Chondrocyte (in vitro differentiated cells): ENCODE data around the gene PPFIA1. TPM values are rescaled to one million over a fixed set of nuclear protein-coding genes. Genes with fewer than 3 reads are reported as not detected.

Experiments used
- DNase-seq: peaks from one replicate; pipeline ENCODE4 v3.0.0; 2021; ENCODE audit warnings: mixed read lengths, low spot score
- H3K27ac Mint-ChIP-seq: one replicate; pipeline ENCODE4 v1.8.0; 2021; ENCODE audit warnings: mild to moderate bottlenecking, moderate library complexity, mixed read lengths; ENCODE audit not compliant: unreplicated experiment
- H3K27me3 Mint-ChIP-seq: 2 replicates; pipeline ENCODE4 v1.8.0; 2021; ENCODE audit warnings: low read depth, mixed read lengths
- H3K36me3 Mint-ChIP-seq: 2 replicates; pipeline ENCODE4 v1.8.0; 2021; ENCODE audit warnings: low read depth, mixed read lengths
- H3K4me1 Mint-ChIP-seq: 2 replicates; pipeline ENCODE4 v1.8.0; 2021; ENCODE audit warnings: low read depth, mild to moderate bottlenecking, mixed read lengths
- H3K4me3 Mint-ChIP-seq: one replicate; pipeline ENCODE4 v1.8.0; 2021; ENCODE audit warnings: mild to moderate bottlenecking, moderate library complexity, mixed read lengths; ENCODE audit not compliant: unreplicated experiment
- H3K9me3 Mint-ChIP-seq: 2 replicates; pipeline ENCODE4 v1.8.0; 2021; ENCODE audit warnings: low read depth, mixed read lengths
- total RNA-seq: library from RNA; stranded (reverse); gene quantifications from 3 replicates; pipeline ENCODE4 v1.2.1, GENCODE V29; 2021
- TF ChIP-seq, protein P1 (sequence below): fragments of 200-600 bp; sonication (generic); IDR thresholded peaks from 2 replicates; pipeline ENCODE4 v1.5.0; 2021; ENCODE audit warnings: antibody characterized with exemption, mild to moderate bottlenecking, moderate library complexity

The PPFIA1 gene
- total RNA-seq, 1 donor from 2014 or later = 63.5 TPM

DNA sequence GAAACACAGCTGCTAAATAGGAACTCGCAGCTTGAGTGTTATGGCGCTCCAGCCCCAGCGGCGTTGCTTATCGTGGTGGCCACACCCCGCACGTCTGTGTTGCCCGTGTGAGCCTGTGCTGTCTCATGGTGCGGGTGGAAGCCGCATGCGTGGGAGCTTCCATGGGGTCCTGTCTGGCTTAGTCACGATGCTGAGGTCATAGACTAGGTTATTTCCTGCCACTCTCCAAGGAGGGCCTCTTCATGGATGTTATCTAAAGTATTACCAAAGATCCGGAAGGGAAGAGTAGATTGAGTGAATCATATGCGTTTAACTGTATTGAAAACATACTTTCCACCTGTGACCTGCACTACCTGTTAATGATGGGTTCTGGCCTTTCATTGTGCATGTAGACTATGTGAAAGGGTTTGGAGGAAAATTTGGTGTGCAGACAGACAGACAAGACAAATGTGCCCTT, 149.5 kb downstream of the PPFIA1 start:
- H3K4me3 Mint-ChIP-seq = no peak overlapping the region
- H3K27me3 Mint-ChIP-seq = no peaks in the 10 kb centered on the region
- TF ChIP-seq, protein P1, sequence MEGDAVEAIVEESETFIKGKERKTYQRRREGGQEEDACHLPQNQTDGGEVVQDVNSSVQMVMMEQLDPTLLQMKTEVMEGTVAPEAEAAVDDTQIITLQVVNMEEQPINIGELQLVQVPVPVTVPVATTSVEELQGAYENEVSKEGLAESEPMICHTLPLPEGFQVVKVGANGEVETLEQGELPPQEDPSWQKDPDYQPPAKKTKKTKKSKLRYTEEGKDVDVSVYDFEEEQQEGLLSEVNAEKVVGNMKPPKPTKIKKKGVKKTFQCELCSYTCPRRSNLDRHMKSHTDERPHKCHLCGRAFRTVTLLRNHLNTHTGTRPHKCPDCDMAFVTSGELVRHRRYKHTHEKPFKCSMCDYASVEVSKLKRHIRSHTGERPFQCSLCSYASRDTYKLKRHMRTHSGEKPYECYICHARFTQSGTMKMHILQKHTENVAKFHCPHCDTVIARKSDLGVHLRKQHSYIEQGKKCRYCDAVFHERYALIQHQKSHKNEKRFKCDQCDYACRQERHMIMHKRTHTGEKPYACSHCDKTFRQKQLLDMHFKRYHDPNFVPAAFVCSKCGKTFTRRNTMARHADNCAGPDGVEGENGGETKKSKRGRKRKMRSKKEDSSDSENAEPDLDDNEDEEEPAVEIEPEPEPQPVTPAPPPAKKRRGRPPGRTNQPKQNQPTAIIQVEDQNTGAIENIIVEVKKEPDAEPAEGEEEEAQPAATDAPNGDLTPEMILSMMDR = no peak
- peaks cover 26% of the 10 kb centered on the region for H3K4me1 Mint-ChIP-seq
- H3K27ac Mint-ChIP-seq = peak overlapping the region; percentile 54
- H3K36me3 Mint-ChIP-seq = peaks cover 51% of the 10 kb centered on the region
- no peaks in the 10 kb centered on the region for H3K9me3 Mint-ChIP-seq
- no peak for DNase-seq

DNA sequence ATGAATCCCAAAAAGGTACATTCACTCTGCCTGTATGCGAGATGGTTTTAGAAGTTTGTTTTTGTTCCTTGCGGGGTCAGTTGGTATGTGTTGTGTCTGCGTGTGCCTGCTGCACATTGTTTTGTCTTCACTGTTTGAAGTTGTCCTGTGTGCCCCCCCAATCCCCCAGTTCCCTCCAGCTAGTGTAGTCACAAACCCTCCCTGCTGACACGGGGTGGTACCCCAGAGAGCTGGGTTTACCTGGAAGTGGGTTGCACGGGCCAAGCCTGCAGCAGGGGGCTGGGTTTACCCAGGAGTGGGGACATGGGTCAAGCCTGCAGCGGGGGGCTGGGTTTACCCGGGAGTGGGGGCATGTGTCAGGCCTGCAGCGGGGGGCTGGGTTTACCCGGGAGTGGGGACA, 150.0 kb downstream of the PPFIA1 start:
- peaks cover 49% of the 10 kb centered on the region for H3K36me3 Mint-ChIP-seq
- TF ChIP-seq, protein P1 = no peak

DNA sequence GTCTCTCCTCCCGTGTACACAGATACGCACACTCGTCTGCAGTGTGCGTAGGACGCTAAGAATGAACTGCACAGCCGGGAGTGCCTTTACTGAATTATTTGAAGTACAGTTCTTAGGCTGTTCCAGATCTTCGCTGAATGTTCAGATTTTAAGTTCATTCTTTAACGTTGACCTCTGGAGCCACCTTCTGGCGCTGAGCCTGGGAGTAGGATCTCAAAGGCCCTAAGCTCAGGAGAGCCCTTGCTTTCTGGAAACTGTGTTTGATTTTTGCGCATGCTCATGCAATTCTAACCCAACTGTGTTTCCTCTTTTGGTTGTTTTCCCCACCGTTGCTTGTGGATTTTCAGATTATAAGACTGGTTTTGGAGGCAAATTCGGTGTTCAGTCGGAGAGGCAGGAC, 150.6 kb downstream of the PPFIA1 start:
- no peaks in the 10 kb centered on the region for H3K27me3 Mint-ChIP-seq
- DNase-seq = no peak
- no peak overlapping the region for H3K27ac Mint-ChIP-seq
- H3K36me3 Mint-ChIP-seq = peaks cover 50% of the 10 kb centered on the region
- H3K4me3 Mint-ChIP-seq = no peak overlapping the region
- TF ChIP-seq, protein P1 = no peak
- H3K4me1 Mint-ChIP-seq = peaks cover 16% of the 10 kb centered on the region
- H3K9me3 Mint-ChIP-seq = no peaks in the 10 kb centered on the region

More for the DNA sequence above, 150.0 kb downstream of the PPFIA1 start:
- H3K27ac Mint-ChIP-seq = peak overlapping the region; percentile 54
- no peaks in the 10 kb centered on the region for H3K27me3 Mint-ChIP-seq
- H3K9me3 Mint-ChIP-seq = no peaks in the 10 kb centered on the region
- H3K4me1 Mint-ChIP-seq = peaks cover 21% of the 10 kb centered on the region
- DNase-seq = peak; percentile 88
- H3K4me3 Mint-ChIP-seq = no peak overlapping the region

DNA sequence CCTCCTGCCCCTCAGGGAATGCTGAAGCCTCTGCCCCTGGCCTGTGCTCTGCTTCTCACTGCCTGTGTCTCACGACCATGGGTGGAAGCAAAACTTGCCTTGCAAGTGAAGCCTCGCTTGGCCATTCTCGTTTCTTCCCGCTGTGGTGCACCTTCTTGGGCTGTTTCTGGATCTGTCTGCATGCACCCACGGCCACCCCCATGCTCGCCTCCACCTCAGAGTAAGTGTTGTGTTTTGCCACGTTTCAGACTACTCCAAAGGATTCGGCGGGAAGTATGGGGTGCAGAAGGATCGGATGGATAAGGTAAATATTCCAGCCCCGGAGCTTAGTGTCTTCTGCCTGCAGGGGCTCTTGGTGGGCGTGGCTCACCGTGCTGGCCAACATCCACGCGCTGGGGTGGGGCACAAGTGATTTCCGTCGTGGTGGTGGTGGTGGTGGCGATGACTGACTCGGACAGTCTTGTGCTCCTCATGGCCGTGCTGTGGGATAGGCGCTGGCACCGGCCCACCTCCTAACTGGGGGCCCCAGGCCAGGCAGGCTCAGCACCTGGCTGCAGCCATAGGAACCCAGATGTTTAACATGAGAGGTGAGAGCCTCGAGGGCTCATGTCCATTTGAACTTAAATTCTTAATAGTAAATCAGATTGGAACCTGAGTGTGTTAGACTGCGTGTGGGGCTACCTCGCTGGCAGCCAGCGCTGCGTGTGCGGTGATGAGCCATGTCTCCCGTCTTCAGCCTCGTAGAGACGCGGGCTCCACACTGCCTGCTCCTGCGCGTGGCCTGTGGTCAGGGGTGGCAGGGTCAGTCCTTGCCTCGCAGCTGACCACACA, 152.4 kb downstream of the PPFIA1 start:
- H3K36me3 Mint-ChIP-seq = peaks cover 53% of the 10 kb centered on the region
- no peak overlapping the region for H3K4me3 Mint-ChIP-seq
- DNase-seq = no peak
- H3K9me3 Mint-ChIP-seq = no peaks in the 10 kb centered on the region
- H3K4me1 Mint-ChIP-seq = peaks cover 16% of the 10 kb centered on the region
- no peak overlapping the region for H3K27ac Mint-ChIP-seq
- TF ChIP-seq, protein P1 = no peak
- no peaks in the 10 kb centered on the region for H3K27me3 Mint-ChIP-seq

DNA sequence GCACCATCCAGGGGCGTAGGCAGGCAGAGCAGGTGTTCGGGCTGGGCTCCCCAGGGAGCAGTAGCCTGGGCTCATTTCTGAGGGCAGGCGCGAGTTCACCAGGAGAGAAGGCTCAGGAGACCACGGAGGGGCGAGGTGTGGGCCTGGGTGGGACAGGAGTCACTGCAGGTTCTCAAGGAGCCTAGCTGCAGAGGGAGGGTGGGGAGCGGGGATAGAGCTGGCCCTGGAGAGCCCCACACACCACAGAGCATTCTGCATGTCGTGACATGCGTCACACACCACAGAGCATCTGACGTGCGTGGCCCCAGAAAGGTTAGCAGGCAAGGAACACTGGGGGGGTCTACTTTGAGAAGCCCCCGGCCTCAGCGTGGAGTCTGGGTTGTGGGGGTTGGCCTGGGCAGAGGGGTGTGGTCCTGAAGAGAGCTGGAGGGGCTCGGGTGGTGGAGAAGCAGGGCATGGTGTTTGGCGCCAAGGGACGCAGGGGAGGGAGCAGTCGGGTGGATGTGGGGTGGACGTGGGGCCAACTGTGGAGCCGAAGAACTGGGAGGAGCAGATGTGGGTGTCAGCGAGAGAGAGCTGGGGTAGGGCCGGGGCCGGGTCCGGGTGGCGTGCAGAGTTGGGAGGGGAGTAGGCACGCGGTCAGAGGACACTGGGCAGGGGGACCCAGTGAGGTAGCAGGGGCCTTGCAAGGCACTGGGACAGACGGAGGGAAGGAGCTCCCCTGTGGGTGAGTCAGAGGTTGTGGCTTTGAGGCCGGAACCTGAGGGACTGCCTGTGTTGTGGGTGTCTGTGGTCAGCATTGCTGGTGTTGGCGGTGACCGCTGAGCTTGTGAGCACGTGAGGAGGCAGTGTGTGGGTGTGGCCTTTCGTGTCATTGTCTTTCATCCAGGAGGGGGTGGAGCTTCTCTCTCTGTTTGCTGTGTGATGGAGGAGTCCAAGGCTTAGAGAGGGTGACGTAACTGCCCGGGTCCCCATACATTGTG, 153.3 kb downstream of the PPFIA1 start:
- Mint-ChIP-seq H3K36me3 (peaks cover 53% of the 10 kb centered on the region), H3K9me3 (no peaks in the 10 kb centered on the region), H3K27ac (peak overlapping the region; percentile 69), H3K4me3 (no peak overlapping the region), H3K27me3 (no peaks in the 10 kb centered on the region), H3K4me1 (peaks cover 16% of the 10 kb centered on the region)
- no peak for DNase-seq
- TF ChIP-seq, protein P1 = no peak
